8988T (cell line): ENCODE data around the gene PARP2.
"Not testable (repeated sequence)": the region's sequence is repeated elsewhere in the genome, so short reads cannot be mapped to it uniquely, and the experiment has no call there.

Experiments
- DNase-seq: peaks from one replicate; pipeline ENCODE4 v3.0.0; 2011

PARP2 gene

GRCh38 chr14:20350282-20350681, 6.8 kb downstream of the PARP2 start:
- no peak for DNase-seq

- no peak for DNase-seq
These were observed 7.4 kb downstream of the PARP2 start for GRCh38 chr14:20350860-20351259.

GRCh38 chr14:20356422-20356821, 13.0 kb downstream of the PARP2 start:
- DNase-seq = no peak

- not testable (repeated sequence) for DNase-seq
These were observed 15.0 kb downstream of the PARP2 start for GRCh38 chr14:20358474-20358873.

GRCh38 chr14:20365928-20366327, 22.5 kb downstream of the PARP2 start:
- DNase-seq = no peak

- no peak for DNase-seq
These were observed 29.4 kb downstream of the PARP2 start for GRCh38 chr14:20372796-20373195.

GRCh38 chr14:20375471-20375870, 32.0 kb downstream of the PARP2 start:
- no peak for DNase-seq

- DNase-seq = no peak
These were observed 32.7 kb downstream of the PARP2 start for GRCh38 chr14:20376071-20376588.

GRCh38 chr14:20377171-20377570, 33.7 kb downstream of the PARP2 start:
- DNase-seq = no peak

GRCh38 chr14:20379743-20380142, 36.3 kb downstream of the PARP2 start:
- DNase-seq = no peak

- no peak for DNase-seq
These were observed 37.2 kb downstream of the PARP2 start for GRCh38 chr14:20380681-20381080.

GRCh38 chr14:20381341-20381740, 37.9 kb downstream of the PARP2 start:
- no peak for DNase-seq

GRCh38 chr14:20382526-20382925, 39.1 kb downstream of the PARP2 start:
- DNase-seq = no peak

- DNase-seq = no peak
These were observed 39.6 kb downstream of the PARP2 start for GRCh38 chr14:20383032-20383431.

- no peak for DNase-seq
These were observed 40.2 kb downstream of the PARP2 start for GRCh38 chr14:20383636-20384035.

GRCh38 chr14:20384321-20384720, 40.9 kb downstream of the PARP2 start:
- no peak for DNase-seq

- no peak for DNase-seq
These were observed 41.5 kb downstream of the PARP2 start for GRCh38 chr14:20384886-20385285.

- no peak for DNase-seq
These were observed 42.9 kb downstream of the PARP2 start for GRCh38 chr14:20386276-20386855.

GRCh38 chr14:20387576-20387975, 44.1 kb downstream of the PARP2 start:
- DNase-seq = no peak

GRCh38 chr14:20388159-20388558, 44.7 kb downstream of the PARP2 start:
- no peak for DNase-seq

- DNase-seq = no peak
These were observed 48.1 kb downstream of the PARP2 start for GRCh38 chr14:20391505-20391904.

- DNase-seq = no peak
These were observed 54.1 kb downstream of the PARP2 start for GRCh38 chr14:20397511-20397910.

GRCh38 chr14:20400589-20400964, 57.1 kb downstream of the PARP2 start:
- no peak for DNase-seq

- no peak for DNase-seq
These were observed 57.6 kb downstream of the PARP2 start for GRCh38 chr14:20400965-20401593.

GRCh38 chr14:20403521-20403920, 60.1 kb downstream of the PARP2 start:
- no peak for DNase-seq
